ENCODE results near the gene MFF.

GRCh38 chr2:227317834-227318233 lies 7.2 kb upstream of the MFF start:
- TF ChIP-seq POLR2A (IDR thresholded peaks at IDR 0.05) (no peak), CTCF (IDR thresholded peaks at IDR 0.05) (no peak)
